ENCODE data around the gene ARAP1. TPM values are rescaled to one million over a fixed set of nuclear protein-coding genes. Genes with fewer than 3 reads are reported as not detected.
A peak's percentile ranks its signal among the peaks of the same experiment; 100 is the strongest.

The ARAP1 gene
- total and polyA plus RNA-seq, 8 donors: 21.5 to 73.5 (median 37.9) TPM

DNA sequence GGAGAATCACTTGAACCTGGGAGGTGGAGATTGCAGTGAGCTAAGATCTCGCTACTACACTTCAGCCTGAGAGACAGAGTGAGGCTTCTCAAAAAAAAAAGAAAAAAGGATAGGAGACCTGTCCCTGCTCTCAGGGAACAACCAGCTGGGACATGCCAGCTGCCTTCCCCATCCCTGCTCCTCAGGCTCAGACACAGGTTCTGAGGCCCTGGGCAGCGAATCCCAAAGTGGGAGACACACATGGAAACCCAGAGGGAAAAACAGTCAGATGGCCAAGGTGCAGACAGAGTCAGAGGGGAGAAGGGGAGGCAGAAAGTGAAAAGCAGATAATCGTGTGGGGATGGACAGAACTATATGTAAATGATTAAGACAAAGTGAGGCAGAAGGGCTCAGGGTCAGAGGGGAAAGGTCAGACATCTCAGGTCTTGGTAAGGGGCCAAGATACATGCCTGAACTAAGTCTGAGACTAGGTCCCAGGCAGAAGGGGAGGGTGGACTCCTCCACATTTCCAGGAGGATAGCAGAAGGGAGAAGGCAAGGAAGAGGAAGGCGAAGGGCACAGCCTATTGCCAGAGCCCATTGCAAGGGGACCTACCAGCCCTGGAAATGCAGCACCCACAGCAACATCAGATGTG lies 27.4 kb upstream of the ARAP1 start:
- WGBS, 2 donors: 44 to 59% methylated on average over 4 of the region's 4 CpGs

DNA sequence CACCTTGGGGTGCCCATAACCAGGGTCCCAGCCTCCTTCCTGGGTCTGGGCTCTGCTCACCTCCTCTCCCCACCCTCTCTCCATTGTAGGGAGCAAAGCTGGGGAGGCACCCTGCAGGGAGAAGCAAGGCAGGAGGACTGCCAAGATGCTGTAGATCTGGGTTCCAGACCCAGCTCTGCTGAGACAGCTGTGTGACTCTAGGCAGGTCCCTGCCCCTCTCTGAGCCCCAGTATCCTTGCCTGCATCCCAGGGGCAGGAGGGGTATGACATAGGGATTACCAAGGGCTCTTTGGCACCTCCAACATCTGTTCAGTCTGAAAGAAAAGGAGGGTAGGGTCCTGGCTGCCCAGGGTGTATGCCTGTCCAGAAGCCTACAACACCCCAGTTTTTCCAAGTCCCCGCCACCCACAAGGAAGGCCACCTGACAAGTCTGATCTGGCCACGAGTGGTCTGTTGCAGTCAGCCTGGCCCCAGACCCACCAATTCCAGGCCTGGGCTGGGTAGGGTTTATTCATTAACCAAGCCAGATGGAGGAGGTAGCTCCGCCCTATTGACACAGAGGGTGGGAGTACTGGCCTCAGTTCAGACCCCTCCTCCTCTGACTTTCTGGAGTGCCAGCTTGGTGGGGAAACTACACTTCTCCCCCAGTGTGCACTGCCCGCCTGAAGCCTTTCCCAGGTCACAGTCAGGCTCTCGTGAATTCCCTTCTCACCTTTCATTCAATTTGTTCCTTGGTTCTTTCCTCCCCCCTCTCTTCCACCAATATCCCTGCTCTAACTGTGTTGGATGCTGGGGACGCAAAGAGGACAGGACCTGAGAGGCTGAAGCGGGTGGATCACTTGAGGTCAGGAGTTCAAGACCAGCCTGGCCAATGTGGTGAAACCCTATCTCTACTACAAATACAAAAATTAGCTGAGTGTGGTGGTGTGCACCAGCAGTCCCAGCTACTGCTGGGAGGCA lies 26.6 kb upstream of the ARAP1 start:
- Histone ChIP-seq H3K9me3 (no peaks in the 10 kb centered on the region), H3K4me1 (peaks cover 43 to 68% (median 54%) of the 10 kb centered on the region in 3 donors), H3K27me3 (no peaks in the 10 kb centered on the region), H3K4me3 (peak overlapping the region in 2 of 4 donors; percentile 53 to 77), H3K27ac (peak overlapping the region; percentile 65 to 93 (median 75)), H3K36me3 (no peaks in the 10 kb centered on the region)
- no peak for FAIRE-seq
- intact Hi-C loops (cut with DNase I): no loop called here
- ATAC-seq: peak; percentile 41 to 60 (median 54)
- WGBS, 2 donors: 15 to 22% methylated on average over 7 of the region's 7 CpGs
- DNase-seq: peak in 5 of 6 donors; percentile 70 to 80 (median 76)
- TF ChIP-seq CTCF (IDR thresholded peaks at IDR 0.05): no peak

More for the DNA sequence above, 27.4 kb upstream of the ARAP1 start:
- DNase-seq (peak in 1 of 6 donors; percentile 30), FAIRE-seq (no peak), ATAC-seq (no peak)
- peaks cover 39 to 60% (median 46%) of the 10 kb centered on the region in 3 donors for H3K4me1 ChIP-seq
- H3K4me3 ChIP-seq: peak overlapping the region in 3 of 4 donors; percentile 53 to 77 (median 73)
- no peaks in the 10 kb centered on the region for H3K27me3 ChIP-seq
- no peaks in the 10 kb centered on the region for H3K36me3 ChIP-seq
- no peaks in the 10 kb centered on the region for H3K9me3 ChIP-seq
- intact Hi-C loops (cut with DNase I): loop anchor here in 1 of 3 donors (10.0 kb wide), 1 partner anchor 55 kb away; no protein-coding TSS in a partner anchor
- H3K27ac ChIP-seq: peak overlapping the region; percentile 26 to 93 (median 75)
- no peak for TF ChIP-seq CTCF (IDR thresholded peaks at IDR 0.05)

- ATAC-seq (peak; percentile 52 to 64 (median 60)), DNase-seq (peak in 5 of 6 donors; percentile 87 to 90 (median 89)), FAIRE-seq (no peak)
- intact Hi-C loops (cut with DNase I): no loop called here
- Histone ChIP-seq H3K36me3 (no peaks in the 10 kb centered on the region), H3K27me3 (no peaks in the 10 kb centered on the region), H3K27ac (peak overlapping the region; percentile 66 to 93 (median 72)), H3K4me1 (peaks cover 47 to 78% (median 61%) of the 10 kb centered on the region in 3 donors), H3K4me3 (no peak overlapping the region), H3K9me3 (no peaks in the 10 kb centered on the region)
- whole genome bisulfite sequencing, 2 donors: 10 to 12% methylated on average over 5 of the region's 5 CpGs
- no peak for TF ChIP-seq CTCF (IDR thresholded peaks at IDR 0.05)
Measured at GRCh38 chr11:72777755-72778278, 25.6 kb upstream of the ARAP1 start.

GRCh38 chr11:72776844-72777754 lies 24.9 kb upstream of the ARAP1 start:
- H3K36me3 ChIP-seq: no peaks in the 10 kb centered on the region

More at GRCh38 chr11:72776844-72777754, 24.9 kb upstream of the ARAP1 start:
- Histone ChIP-seq H3K9me3 (no peaks in the 10 kb centered on the region), H3K27me3 (no peaks in the 10 kb centered on the region), H3K4me3 (peak overlapping the region in 2 of 4 donors; percentile 3 to 8), H3K4me1 (peaks cover 47 to 75% (median 64%) of the 10 kb centered on the region in 3 donors), H3K27ac (peak overlapping the region; percentile 66 to 93 (median 72))
- FAIRE-seq (no peak), DNase-seq (peak; percentile 70 to 89 (median 82)), ATAC-seq (peak; percentile 50 to 65 (median 60))
- intact Hi-C loops (cut with DNase I): no loop called here
- TF ChIP-seq CTCF (IDR thresholded peaks at IDR 0.05): no peak
- 14 to 24% methylated on average over 7 of the region's 7 CpGs for WGBS, 2 donors

Measured in pancreas (tissue), 10 donors.